ENCODE results near the gene RSU1.

RSU1 gene

GRCh38 chr10:16748749-16749148, 68.5 kb downstream of the RSU1 start:
- DNase-seq (ENCODE audit: extremely low spot score) = no peak
- POLR2A ChIA-PET = no interaction called here
- TF ChIP-seq CTCF (IDR thresholded peaks at IDR 0.05; ENCODE audit: control extremely low read depth, extremely low read depth, low read depth, missing control alignments) = no peak
- CTCF ChIA-PET = no interaction called here

GRCh38 chr10:16746856-16747255, 70.4 kb downstream of the RSU1 start:
- TF ChIP-seq CTCF (IDR thresholded peaks at IDR 0.05; ENCODE audit: control extremely low read depth, extremely low read depth, low read depth, missing control alignments) = no peak
- no peak for DNase-seq (ENCODE audit: extremely low spot score)
- POLR2A ChIA-PET = no interaction called here
- CTCF ChIA-PET = no interaction called here

- DNase-seq (ENCODE audit: extremely low spot score) = no peak
- POLR2A ChIA-PET = no interaction called here
- no peak for TF ChIP-seq CTCF (IDR thresholded peaks at IDR 0.05; ENCODE audit: control extremely low read depth, extremely low read depth, low read depth, missing control alignments)
- CTCF ChIA-PET = interaction anchor here (1.6 to 2.6 kb wide), 2 partner anchors 12 to 15 kb away, joined by 4 to 9 read pairs; no protein-coding TSS in a partner anchor
These were observed 72.2 kb downstream of the RSU1 start for GRCh38 chr10:16745061-16745460.

- POLR2A ChIA-PET = no interaction called here
These were observed 74.9 kb downstream of the RSU1 start for GRCh38 chr10:16742165-16742960.

GRCh38 chr10:16741540-16741939, 75.7 kb downstream of the RSU1 start:
- no peak for DNase-seq (ENCODE audit: extremely low spot score)
- CTCF ChIA-PET = interaction anchor here (1.0 to 1.8 kb wide), 3 partner anchors 9 to 47 kb away, joined by 3 to 8 read pairs (median 4); no protein-coding TSS in a partner anchor
- no peak for TF ChIP-seq CTCF (IDR thresholded peaks at IDR 0.05; ENCODE audit: control extremely low read depth, extremely low read depth, low read depth, missing control alignments)
- POLR2A ChIA-PET = no interaction called here

More at GRCh38 chr10:16742165-16742960, 74.9 kb downstream of the RSU1 start:
- TF ChIP-seq CTCF (IDR thresholded peaks at IDR 0.05; ENCODE audit: control extremely low read depth, extremely low read depth, low read depth, missing control alignments) = no peak
- CTCF ChIA-PET = interaction anchor here (1.0 to 1.8 kb wide), 4 partner anchors 9 to 48 kb away, joined by 3 to 8 read pairs (median 4); no protein-coding TSS in a partner anchor
- DNase-seq (ENCODE audit: extremely low spot score) = no peak

- CTCF ChIA-PET = no interaction called here
- no peak for TF ChIP-seq CTCF (IDR thresholded peaks at IDR 0.05; ENCODE audit: control extremely low read depth, extremely low read depth, low read depth, missing control alignments)
- POLR2A ChIA-PET = no interaction called here
- no peak for DNase-seq (ENCODE audit: extremely low spot score)
These were observed 79.8 kb downstream of the RSU1 start for GRCh38 chr10:16737420-16737819.
